B cell (primary cell): ENCODE data around the gene TFF3. TPM values are rescaled to one million over a fixed set of nuclear protein-coding genes. Genes with fewer than 3 reads are reported as not detected.

Source experiments
- ATAC-seq: fragments of 200-7000 bp; cut with Tn5 transposase; one replicate; pipeline ENCODE4 v1.10.0; 2021; ENCODE audit warnings: low read depth, mild to moderate bottlenecking, moderate number of reproducible peaks, moderate library complexity
- CTCF ChIA-PET: fragments of 350-600 bp; sonication (Branson Sonifier 250); formaldehyde crosslinking; loops from one replicate; lab custom pipeline; 2021; ENCODE audit warnings: antibody characterized with exemption, inconsistent platforms; lab: Charles Lee
- POLR2A ChIA-PET: fragments of 350-600 bp; sonication (Branson Sonifier 250); formaldehyde crosslinking; loops from one replicate; lab custom pipeline; 2021; ENCODE audit warnings: antibody characterized with exemption; lab: Charles Lee
- DNase-seq: peaks from one replicate; pipeline ENCODE4 v3.0.0; 2013
- H2AFZ ChIP-seq: 2 replicates; pipeline ENCODE4 v1.6.1; 2012; ENCODE audit warnings: mild to moderate bottlenecking, low read depth, low read length; ENCODE audit not compliant: insufficient read depth, poor library complexity, severe bottlenecking
- H3K27ac ChIP-seq, 2 donors: 1 replicate in 1 of 2; 2 replicates in 1 of 2; pipeline ENCODE4 v1.5.1; 2012 to 2013; ENCODE audit warnings: low read length in 2 of 2, mild to moderate bottlenecking in 2 of 2, moderate library complexity in 1 of 2
- H3K27me3 ChIP-seq, 4 experiments: fragments of 200-600 bp in 1 of 4; sonication (generic) in 1 of 4; replicated peaks in 1 of 4; 1 replicate in 2 of 4; 2 replicates in 2 of 4; pipeline versions ENCODE4 v1.6.1 to v1.7.0; 2013 to 2016; ENCODE audit warnings: low read length in 3 of 4, mild to moderate bottlenecking in 2 of 4, mixed read lengths in 1 of 4, moderate library complexity in 1 of 4; ENCODE audit not compliant: insufficient read depth in 4 of 4, control insufficient read depth in 3 of 4; ENCODE audit errors: control extremely low read depth in 1 of 4
- H3K36me3 ChIP-seq, 2 experiments: replicated peaks in 1 of 2; 1 replicate in 1 of 2; 2 replicates in 1 of 2; pipeline versions ENCODE4 v1.6.1 to v1.7.1; 2013; ENCODE audit warnings: low read length in 1 of 2; ENCODE audit not compliant: insufficient read depth in 2 of 2, control insufficient read depth in 1 of 2; ENCODE audit errors: control extremely low read depth in 1 of 2, extremely low read depth in 1 of 2
- H3K4me1 ChIP-seq, 2 donors: fragments of 200-600 bp in 1 of 2; sonication (generic) in 1 of 2; 1 replicate in 1 of 2; 2 replicates in 1 of 2; pipeline versions ENCODE4 v1.5.1 to v1.6.1; 2013 to 2017; ENCODE audit warnings: low read length in 2 of 2; ENCODE audit not compliant: control insufficient read depth in 2 of 2, insufficient read depth in 2 of 2
- H3K4me2 ChIP-seq: replicated peaks from 2 replicates; pipeline ENCODE3; 2012; ENCODE audit warnings: mild to moderate bottlenecking, low read depth, low read length; ENCODE audit not compliant: poor library complexity, severe bottlenecking
- H3K4me3 ChIP-seq, 5 experiments: fragments of 200-600 bp in 1 of 5; sonication (generic) in 1 of 5; 1 replicate in 3 of 5; 2 replicates in 2 of 5; pipeline versions ENCODE4 v1.5.1 to v1.7.0; 2011 to 2016; ENCODE audit warnings: low read length in 4 of 5, mild to moderate bottlenecking in 4 of 5, low read depth in 2 of 5, control low read depth in 1 of 5, moderate library complexity in 1 of 5; ENCODE audit not compliant: insufficient read depth in 1 of 5; ENCODE audit errors: control extremely low read depth in 1 of 5, extremely low read depth in 1 of 5
- H3K79me2 ChIP-seq: fragments of 200-600 bp; sonication (generic); one replicate; pipeline ENCODE4 v1.6.0; 2016; ENCODE audit warnings: low read length; ENCODE audit not compliant: control insufficient read depth, insufficient read depth
- H3K9ac ChIP-seq: fragments of 200-600 bp; sonication (generic); 2 replicates; pipeline ENCODE4 v1.6.1; 2017; ENCODE audit warnings: mild to moderate bottlenecking, low read length, moderate library complexity
- H3K9me3 ChIP-seq, 3 donors: one replicate each; pipeline versions ENCODE4 v1.6.1 to v1.7.1; 2013; ENCODE audit warnings: low read length in 2 of 3; ENCODE audit not compliant: control insufficient read depth in 2 of 3, insufficient read depth in 1 of 3; ENCODE audit errors: control extremely low read depth in 1 of 3
- H4K20me1 ChIP-seq: 2 replicates; pipeline ENCODE4 v1.6.0; 2012; ENCODE audit warnings: mild to moderate bottlenecking, low read length; ENCODE audit not compliant: insufficient read depth, control insufficient read depth, poor library complexity, severe bottlenecking
- H3K27ac Mint-ChIP-seq: one replicate; pipeline ENCODE4 v1.8.0; 2021; ENCODE audit warnings: mixed read lengths
- H3K27me3 Mint-ChIP-seq: one replicate; pipeline ENCODE4 v1.8.0; 2021; ENCODE audit warnings: mixed read lengths
- H3K4me1 Mint-ChIP-seq: one replicate; pipeline ENCODE4 v1.8.0; 2021; ENCODE audit warnings: mixed read lengths
- H3K4me3 Mint-ChIP-seq: one replicate; pipeline ENCODE4 v1.8.0; 2021; ENCODE audit warnings: mixed read lengths
- H3K9me3 Mint-ChIP-seq: one replicate; pipeline ENCODE4 v1.8.0; 2022; ENCODE audit warnings: mixed read lengths; ENCODE audit not compliant: insufficient read depth
- CTCF ChIP-seq: fragments of 200-600 bp; IDR thresholded peaks from one replicate; pipeline ENCODE4 v1.8.0; 2022; ENCODE audit warnings: antibody characterized with exemption, mild to moderate bottlenecking
- EZH2 ChIP-seq: IDR thresholded peaks from 2 replicates; pipeline ENCODE4 v1.6.1; 2012; ENCODE audit warnings: borderline replicate concordance, low read depth, mild to moderate bottlenecking, moderate library complexity, low read length; ENCODE audit not compliant: insufficient read depth, poor library complexity, severe bottlenecking
- WGBS: methylation state at CpG from one replicate; pipeline ENCODE4 v1.1.5; 2013; ENCODE audit warnings: missing lambda C conversion rate; ENCODE audit not compliant: insufficient coverage; 5-methylcytosine and 5-hydroxymethylcytosine counted together
- intact Hi-C: fragments of 100-400 bp; cut with micrococcal nuclease; formaldehyde crosslinking; loops from one replicate; pipeline ENCODE4 v1.10.0; 2022
- polyA plus RNA-seq: library from polyadenylated mRNA; depleted of rRNA; stranded (reverse); fragments of >200 nt; gene quantifications from 2 replicates; pipeline ENCODE4 v1.2.3, GENCODE V29; 2012
- total RNA-seq, 2 donors: library from RNA; stranded (reverse); fragments of 120-200 nt in 1 of 2; gene quantifications; 1 replicate in 1 of 2; 2 replicates in 1 of 2; pipeline versions ENCODE4 v1.2.3 to v1.2.4, GENCODE V29; 2013 to 2022

Gene TFF3
- total and polyA plus RNA-seq, 2 donors (not counting 1 experiment from before 2014, with no cell fraction given): not detected

DNA sequence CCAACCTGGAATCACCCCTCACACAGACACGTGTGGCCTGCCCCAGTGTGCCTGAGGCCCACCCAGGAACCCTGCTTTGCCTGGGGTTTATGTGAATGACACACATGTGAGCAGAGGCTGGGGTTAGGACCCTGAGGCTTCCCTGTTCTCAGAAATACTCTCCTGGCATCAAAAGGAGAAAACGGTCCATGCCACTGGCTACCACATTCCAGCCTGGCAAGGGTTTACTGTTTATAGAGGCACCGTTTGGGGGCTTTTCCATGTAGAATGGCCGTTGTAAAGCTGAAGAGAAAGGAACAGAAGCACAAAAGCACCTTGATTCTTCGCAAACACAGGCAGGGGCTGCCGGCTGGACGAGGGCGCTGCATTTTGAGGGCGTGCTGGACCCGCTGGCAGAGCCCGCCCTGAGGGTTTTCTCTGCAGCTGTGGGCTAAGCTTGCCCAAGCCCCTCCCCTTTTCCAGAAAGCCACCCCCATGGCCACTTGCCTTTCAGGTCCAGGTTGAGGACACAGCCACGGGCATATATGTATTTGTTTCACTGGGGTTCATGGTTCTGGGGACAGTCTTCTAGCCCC lies 13.0 kb downstream of the TFF3 start:
- Histone ChIP-seq H3K4me1 (no peaks in the 10 kb centered on the region), H3K79me2 (no peaks in the 10 kb centered on the region), H3K4me3 (no peak overlapping the region), H2AFZ (no peak overlapping the region), H3K27ac (no peak overlapping the region), H3K9me3 (no peaks in the 10 kb centered on the region), H3K27me3 (peaks cover 0 to 12% (median under 1%) of the 10 kb centered on the region in 4 experiments), H3K36me3 (peaks cover 0 to 6% of the 10 kb centered on the region in 2 experiments), H3K4me2 (no peak overlapping the region), H3K9ac (no peak overlapping the region), H4K20me1 (no peaks in the 10 kb centered on the region)
- Mint-ChIP-seq H3K27ac (no peak overlapping the region), H3K4me1 (peaks cover 4% of the 10 kb centered on the region), H3K4me3 (no peak overlapping the region), H3K27me3 (peaks cover 7% of the 10 kb centered on the region), H3K9me3 (no peaks in the 10 kb centered on the region)
- intact Hi-C loops: no loop called here
- DNase-seq (no peak), ATAC-seq (no peak)
- no peak for TF ChIP-seq CTCF
- TF ChIP-seq EZH2: no peak
- ChIA-PET CTCF (interaction anchor here (0.6 to 1.6 kb wide), 3 partner anchors 8 to 91 kb away, joined by 3 to 7 read pairs (median 3); no protein-coding TSS in a partner anchor), POLR2A (no interaction called here)
- WGBS: 85% methylated on average over 10 of the region's 12 CpGs

DNA sequence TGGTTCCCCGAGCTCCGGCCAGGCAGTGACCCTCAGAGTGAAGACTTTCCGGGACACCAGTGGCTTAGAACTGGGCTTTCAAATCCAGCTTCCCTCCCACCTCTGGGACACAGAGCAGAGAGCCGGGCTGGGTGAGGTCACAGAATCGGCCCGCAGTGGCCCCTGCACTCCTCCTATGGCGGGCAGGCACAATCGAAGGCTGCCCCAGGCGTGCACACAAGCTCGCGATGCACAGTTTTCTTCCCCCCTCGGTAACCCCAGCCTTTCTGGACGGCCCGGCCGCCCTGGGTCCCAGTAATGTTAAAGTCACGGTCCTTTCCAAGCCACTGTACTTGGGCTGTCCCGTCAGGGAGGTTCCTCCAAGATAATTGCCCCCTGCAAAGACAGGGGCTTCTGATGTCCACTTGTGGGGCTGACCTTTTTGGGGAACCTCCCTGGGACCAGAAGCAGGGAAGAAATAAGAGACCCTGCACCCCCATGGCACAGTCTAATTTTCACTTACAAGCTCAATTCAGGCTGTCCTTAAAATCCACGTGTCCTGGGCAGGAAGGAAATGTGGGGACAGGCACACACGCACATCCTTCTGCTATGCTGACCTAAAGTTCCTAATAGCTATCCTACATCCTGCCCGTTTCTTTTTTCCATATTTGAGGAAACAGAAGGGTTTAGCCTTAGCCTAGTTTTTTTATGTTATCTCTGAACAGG lies 13.7 kb downstream of the TFF3 start:
- WGBS: 82% methylated on average over 20 of the region's 20 CpGs
- DNase-seq (no peak), ATAC-seq (no peak)
- H3K27me3 Mint-ChIP-seq: peaks cover under 1% of the 10 kb centered on the region
- H3K4me3 ChIP-seq: no peak overlapping the region
- intact Hi-C loops: no loop called here
- no peak overlapping the region for H2AFZ ChIP-seq
- peaks cover 0 to 12% of the 10 kb centered on the region in 2 experiments for H3K36me3 ChIP-seq
- peaks cover 4% of the 10 kb centered on the region for H3K4me1 Mint-ChIP-seq
- no peak for TF ChIP-seq CTCF
- TF ChIP-seq EZH2: no peak
- H3K4me1 ChIP-seq: no peaks in the 10 kb centered on the region
- H3K4me2 ChIP-seq: no peak overlapping the region
- H3K27me3 ChIP-seq: peaks cover 0 to 6% (median 0%) of the 10 kb centered on the region in 4 experiments
- H3K4me3 Mint-ChIP-seq: no peak overlapping the region
- no peak overlapping the region for H3K27ac Mint-ChIP-seq
- H3K27ac ChIP-seq: no peak overlapping the region
- H3K9me3 ChIP-seq: no peaks in the 10 kb centered on the region
- no peaks in the 10 kb centered on the region for H3K79me2 ChIP-seq
- H3K9ac ChIP-seq: no peak overlapping the region
- ChIA-PET POLR2A (no interaction called here), CTCF (interaction anchor here (0.6 to 1.6 kb wide), 4 partner anchors 8 to 137 kb away, joined by 3 to 7 read pairs (median 3); no protein-coding TSS in a partner anchor)
- H4K20me1 ChIP-seq: no peaks in the 10 kb centered on the region
- no peaks in the 10 kb centered on the region for H3K9me3 Mint-ChIP-seq
